ENCODE results near the gene GPR3.

GRCh38 chr1:27409669-27410068 lies 17.2 kb downstream of the GPR3 start:
- TF ChIP-seq SP4 (IDR thresholded peaks at IDR 0.05; ENCODE audit: low read length) = no peak
- no peak for TF ChIP-seq YY1 (IDR thresholded peaks at IDR 0.05; ENCODE audit: low read depth, low read length)
- no peak for TF ChIP-seq TCF12 (IDR thresholded peaks at IDR 0.05; ENCODE audit: low read depth, low read length)
- TF ChIP-seq POLR2A (IDR thresholded peaks at IDR 0.05; ENCODE audit: control extremely low read depth in 1 of 2, low read depth in 2 of 2, low read length in 2 of 2) = no peak
- TF ChIP-seq CTCF (IDR thresholded peaks at IDR 0.05; ENCODE audit: control extremely low read depth in 1 of 3, insufficient read depth in 1 of 3, low read depth in 1 of 3, low read length in 3 of 3) = no peak
- no peak for TF ChIP-seq RFX5 (IDR thresholded peaks at IDR 0.05; ENCODE audit: borderline replicate concordance, low read depth, low read length)
- TF ChIP-seq SIX5 (IDR thresholded peaks at IDR 0.05; ENCODE audit: low read depth, low read length) = no peak

Data from H1 (cell line).